Epidermal melanocyte (primary cell): ENCODE data around the gene DNM3.

ENCODE experiments used
- DNase-seq: peaks from one replicate; pipeline ENCODE4 v3.0.0; 2011; ENCODE audit warnings: low spot score; ENCODE audit not compliant: insufficient read length

DNM3 gene

DNA sequence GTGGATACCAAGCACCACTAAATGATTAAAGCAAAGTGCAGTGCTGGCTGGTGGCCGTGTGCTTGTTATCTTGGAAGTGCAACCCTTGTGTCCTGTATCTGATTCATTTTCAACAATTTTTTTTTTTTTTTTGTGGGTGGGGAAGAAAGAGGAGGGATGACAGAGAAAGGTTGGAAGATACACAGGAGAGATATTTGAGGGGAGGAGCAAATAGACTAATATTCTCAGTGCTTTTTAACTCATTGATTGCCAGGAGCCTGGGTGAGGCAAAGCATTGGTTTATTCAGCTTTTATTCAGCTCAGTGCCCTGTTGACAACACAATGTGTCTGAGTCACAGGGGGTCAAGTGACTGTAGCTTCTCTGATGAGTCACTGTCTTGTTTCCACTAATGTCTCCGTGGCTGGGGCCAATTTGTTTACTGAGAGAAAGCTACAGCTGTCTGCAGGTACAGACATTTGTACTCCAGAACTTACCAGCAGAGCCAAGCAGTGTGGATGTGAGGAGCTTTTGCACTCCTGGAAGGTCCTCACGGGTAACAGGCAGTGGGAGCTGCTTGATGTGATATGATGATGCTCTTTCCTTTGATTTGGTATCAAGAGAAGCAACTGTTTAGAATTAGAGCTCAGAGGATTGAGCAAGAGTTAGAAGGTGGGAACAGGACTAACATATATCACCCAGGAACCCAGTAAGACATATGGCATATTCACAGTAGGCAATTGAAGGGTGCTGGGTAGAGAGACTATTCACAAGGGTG is 23.6 kb upstream of the DNM3 start:
- DNase-seq, result peak; percentile 39

DNA sequence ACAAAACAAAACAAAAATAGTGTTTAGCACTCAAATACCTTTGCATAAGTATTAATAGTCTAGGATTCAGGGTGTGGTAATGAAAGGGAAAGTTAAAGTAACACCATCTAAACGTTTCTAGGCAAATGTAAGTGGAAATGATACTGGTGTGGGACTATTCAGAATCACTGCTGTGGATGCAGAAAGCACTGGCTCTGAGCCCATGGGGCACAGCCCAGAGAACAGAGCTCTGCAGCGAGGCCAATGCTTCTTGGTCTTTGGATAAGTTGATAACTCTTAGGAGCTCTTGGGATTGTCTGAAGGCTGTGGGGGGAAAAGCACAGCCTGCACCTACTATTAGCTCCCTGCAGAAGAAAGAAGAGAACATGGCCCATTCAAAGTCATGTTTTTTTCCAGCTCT is 21.4 kb upstream of the DNM3 start:
- no peak for DNase-seq

DNA sequence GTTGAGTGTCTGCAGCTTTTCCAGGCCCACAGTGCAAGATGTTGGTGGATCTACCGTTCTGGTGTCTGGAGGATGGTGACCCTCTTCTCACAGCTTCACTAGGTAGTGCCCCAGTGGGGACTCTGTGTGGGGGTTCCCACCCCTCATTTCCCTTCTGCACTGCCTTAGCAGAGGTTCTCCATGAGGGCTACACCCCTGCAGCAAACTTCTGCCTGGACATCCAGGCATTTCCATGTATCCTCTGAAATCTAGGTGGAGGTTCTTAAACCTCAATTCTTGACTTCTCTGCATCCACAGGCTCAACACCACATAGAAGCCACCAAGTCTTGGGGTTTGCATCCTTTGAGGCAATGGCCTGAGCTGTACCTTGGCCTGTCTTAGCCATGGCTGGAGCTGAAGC is 14.3 kb upstream of the DNM3 start:
- no peak for DNase-seq

DNA sequence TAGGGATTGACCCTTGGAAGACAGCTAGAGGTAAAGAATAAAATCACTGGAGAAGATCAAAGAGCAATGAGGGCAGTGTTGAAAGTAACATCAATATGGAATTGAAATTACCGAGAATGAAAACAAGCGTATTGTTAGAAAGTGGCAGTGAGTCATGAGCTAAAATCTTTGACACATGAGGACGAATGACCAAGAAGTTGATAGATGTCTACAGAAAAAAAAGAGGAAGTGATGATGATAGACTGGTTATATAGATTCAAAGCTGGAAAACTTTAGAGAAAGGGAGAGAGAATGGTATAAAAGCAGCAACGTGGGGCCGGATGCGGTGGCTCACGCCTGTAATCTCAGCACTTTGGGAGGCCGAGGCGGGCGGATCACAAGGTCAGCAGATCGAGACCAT is 12.5 kb upstream of the DNM3 start:
- no peak for DNase-seq

DNA sequence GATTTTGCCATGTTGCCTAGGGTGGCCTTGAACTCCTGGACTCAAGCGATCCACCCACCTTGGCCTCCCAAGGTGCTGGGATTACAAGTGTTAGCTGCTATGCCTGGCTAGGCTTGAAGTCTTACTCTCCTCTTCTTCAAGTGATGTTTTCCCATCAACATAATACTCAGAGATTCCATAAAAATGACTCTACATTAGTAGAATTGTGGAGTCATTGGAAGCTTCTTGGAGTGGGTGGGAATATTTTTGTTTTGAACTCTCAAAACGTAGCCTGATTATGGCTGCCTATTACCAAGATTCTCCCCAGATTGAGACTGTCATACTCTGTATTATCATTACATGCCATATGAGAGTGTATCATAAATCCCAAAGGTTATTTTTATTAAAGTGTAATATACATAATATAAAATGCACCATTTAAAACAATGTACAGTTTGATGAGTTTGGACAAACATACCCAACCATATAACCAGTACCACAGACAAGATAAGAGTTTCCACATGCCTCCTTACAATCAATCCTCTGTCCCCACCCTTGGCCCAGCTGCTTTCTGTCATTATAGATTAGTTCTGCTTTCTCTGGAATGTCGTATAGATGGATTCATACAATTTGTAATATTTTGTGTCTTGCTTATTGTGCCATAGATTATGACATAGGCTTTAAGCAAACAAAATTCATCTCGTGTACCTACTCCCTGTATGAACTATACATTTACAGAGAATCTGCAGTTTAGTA is 8.0 kb upstream of the DNM3 start:
- DNase-seq, result no peak

DNA sequence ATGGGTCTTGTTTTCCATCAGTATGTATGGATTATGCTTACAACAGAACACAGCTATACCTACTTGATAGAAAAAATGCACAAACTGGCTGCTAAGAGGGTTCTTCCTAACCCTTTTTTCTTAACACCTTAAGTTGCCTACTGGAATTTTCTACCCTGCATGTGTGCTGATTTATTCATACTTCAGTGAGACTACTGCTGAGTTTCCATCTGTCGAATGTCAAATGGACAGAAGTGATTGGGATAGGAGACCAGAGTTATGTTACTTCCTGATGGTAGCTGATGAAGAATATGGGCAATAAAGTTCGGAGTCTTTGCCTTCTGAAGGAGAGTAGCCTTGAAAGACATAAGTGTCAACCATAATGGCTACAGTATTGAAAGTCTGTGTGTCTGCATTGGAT is 6.5 kb upstream of the DNM3 start:
- DNase-seq, result no peak

DNA sequence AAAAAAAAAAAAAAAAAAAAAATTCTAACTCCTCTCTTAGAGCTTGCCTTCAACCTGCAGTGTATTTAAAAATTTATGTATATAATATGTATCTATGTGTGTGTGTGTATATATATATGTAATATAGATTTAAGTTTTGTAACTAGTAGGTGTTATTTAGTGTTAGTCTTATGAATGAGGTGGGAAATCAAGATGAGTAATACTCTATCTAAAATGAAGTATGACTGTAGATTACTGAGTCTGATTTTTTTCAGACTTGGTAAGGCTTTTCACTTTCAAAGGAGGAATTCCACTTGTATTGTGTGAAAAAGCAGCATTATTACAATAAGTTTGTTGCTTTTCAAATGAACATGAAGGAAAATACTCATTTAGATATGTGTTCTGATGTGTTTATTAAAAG is 5.4 kb upstream of the DNM3 start:
- no peak for DNase-seq

DNA sequence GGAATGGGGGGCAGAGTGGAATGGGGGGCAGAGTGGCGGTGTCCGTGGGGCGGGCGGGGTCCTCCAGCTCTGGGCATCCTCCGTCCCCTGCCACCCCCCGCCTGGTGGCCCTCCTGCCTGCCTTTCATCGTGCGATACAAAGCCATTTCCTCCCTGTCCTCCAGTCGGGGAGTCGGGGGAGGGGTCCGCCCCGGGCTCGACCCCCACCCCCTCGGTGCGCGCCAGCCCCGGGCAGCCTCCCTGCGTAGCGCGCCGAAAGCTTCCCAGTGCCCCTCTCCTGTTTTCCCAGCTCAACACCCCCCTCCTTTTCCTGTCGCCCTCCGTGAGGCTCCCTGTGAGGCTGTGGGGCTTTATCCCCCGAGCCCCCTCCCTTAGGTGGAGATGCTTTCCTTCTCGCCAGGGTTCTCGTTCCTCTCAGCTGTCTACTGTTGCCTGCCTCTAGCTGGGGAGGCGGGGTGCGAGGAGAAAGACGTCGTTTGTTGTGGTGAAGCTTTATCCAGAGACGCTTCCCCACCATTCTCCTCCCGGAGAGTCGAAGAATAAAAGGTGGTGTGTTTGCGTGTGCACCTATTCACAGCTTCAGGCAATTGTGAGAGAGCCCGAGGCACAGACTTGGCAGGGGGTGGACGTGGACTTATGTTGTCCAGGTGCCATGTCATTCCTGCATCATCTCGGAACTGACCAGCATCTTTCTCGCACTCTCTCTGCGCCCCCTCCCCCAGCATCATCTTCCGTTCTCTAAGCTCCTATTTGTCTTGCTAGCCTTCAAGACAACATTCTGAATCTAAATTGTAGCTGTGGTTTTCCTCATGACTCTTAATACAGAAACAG is 848 bp downstream of the DNM3 start:
- no peak for DNase-seq

DNA sequence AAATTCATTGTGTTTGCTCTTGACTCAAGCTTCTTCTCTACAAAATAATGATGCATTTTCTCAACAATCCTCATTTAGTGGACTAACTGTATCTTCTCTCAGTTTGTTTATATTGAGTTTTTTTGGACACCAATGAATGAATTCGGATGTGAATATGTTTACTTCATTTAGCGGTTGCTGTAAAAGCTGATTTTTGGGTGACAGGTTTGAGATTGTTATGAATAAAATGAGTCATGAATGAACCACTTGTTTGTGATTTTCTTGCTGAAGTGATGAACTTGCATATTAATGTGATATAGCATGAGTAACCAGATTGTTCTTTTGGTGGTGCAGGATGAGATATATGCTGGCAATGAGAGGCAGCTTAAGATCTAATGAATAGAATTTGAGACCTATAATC is 3.1 kb downstream of the DNM3 start:
- no peak for DNase-seq

DNA sequence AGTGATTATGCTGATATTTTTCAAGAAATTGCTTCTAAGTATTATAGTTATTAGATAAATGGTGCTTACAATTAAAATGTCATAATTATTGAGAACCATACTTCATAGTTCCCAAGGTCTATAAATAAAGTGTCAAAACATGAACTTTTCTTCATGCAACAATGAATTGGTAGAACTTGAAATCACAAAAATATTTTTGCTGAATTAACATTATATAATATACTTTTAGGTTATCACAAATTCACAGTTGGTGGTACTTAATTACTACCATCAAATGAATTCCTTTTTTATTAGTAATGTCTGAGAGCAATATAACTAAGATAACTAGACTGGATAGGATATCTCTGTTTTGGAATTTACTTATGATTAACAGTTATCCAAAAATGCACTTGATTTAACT is 4.7 kb downstream of the DNM3 start:
- DNase-seq, result no peak

DNA sequence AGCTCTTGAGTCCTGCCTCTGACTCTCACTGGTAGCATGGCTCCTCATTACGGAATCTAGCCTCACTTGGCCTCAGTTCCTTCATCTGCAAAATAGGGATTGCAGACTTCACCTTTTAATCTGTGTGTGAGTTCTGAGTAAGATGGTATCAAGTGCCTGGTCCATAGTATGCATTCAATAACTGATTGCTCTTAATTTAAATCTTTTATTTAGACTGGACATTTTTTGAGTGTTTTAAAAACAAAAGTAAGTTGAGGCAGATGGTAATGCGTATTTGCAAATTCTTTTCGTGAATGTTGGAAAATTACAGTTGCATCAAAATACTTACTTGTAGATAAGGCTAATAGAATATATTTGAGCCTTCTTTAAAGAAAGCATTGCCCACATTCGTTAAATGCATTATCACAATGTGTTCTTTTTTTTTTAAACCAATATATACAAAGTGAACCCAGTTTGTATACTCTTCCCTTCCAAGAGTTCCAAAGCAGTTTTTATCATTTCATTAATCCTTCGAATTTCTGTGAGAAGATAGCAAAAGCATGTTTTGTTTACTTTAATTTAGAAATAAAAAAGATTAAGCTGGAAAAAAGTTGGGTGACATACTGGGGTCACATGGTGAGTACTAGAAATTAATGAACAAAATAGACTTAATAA is 8.1 kb downstream of the DNM3 start:
- no peak for DNase-seq

DNA sequence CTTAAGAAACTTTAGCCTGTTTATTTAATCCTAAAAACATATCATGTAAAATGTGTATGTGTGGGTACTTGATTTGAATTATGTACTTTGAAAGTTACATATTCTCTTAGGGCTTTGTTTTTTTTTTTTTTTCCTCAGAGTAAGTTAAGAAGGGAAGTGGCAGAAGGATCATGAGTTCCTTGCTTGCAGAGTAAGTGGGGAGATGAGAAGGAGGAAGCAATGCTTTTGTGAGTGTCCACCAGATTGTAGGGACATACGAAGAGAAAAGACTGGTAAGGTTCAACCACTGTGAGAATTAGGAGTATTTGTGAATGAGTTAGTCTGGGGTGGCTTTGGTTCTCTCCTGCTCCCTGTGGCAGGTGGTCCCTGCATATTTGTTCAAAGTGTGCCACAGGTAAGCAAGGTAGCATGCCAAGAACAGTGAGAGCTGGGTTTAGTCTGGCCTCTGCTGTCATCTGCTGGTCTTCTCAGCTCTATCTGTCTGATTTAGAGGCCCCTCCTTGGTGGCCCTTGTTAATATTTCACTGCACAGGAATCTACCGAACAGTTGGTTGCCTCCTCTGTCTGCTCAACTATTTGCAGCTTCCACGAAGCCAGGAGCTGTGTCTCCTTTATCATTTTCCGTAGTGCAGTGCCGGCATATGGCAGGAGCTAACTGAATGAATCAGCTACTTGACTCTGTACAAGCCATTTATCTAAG is 9.5 kb downstream of the DNM3 start:
- DNase-seq, result no peak

DNA sequence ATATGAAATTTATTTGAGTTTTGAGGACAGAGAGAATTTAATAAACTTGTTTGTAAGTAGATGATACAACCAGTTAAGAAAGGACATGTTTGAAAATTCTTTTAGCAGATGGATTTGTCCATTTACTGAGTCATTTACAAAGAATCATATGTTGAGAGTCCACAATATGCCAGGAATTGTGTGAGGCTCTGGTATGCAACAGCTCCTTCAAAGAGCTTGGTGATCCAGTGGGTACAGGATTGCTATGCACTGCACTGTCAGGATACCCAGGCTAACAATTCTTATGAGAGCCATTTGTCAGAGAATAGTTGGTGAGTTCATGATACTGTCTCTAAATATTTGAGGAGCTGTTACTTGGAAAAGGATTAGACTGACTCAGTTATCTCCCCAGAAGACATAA is 11.0 kb downstream of the DNM3 start:
- no peak for DNase-seq

DNA sequence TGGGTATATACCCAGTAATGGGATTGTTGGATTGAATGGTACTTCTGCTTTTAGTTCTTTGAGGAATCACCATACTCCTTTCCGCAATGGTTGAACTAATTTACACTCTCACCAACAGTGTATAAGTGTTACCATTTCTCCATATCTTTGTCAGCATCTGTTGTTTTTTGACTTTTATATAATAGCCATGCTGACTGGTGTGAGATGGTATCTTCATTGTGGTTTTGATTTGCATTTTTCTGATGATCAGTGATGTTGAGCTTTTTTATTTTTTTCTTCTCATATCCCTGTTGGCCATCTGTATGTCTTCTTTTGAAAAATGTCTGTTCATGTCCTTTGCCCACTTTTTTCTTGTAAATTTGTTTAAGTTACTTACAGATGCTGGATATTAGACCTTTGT is 14.1 kb downstream of the DNM3 start:
- DNase-seq, result no peak

DNA sequence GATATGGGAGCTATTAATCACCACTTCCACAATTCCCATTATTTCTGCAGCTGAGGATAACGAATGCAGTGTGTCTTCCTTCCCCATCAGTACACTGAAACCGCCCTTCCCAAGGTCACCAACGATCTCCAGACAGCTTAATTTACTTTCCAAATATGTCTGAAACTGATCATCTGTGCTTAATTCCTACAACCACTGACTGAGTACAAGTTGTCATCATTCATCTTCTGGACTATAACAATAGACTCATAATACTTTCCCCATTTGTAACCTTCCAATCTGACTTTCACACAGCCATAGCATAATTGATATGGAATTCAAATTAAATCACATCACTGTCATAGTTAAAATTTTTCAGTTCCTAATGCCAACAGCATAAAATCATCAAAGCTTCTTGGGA is 17.4 kb downstream of the DNM3 start:
- DNase-seq, result no peak

DNA sequence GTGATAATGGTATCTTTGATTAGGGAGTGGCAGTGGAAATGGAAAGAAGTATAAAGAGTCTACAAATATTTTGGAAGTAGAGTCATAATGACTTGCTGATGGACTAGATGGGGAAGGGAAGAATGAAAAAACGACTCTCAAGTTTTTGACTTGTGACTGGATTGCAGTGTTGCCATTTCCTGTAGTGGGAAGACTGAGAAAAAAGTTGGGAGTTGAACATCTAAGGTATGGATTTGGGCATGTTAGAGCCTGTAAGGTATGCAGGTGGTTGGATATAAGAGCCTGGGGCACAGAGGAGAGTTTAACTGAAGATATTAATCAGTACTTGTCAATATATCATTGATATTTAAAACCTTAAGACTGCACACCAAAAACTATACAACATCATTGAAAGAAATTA is 19.4 kb downstream of the DNM3 start:
- DNase-seq, result no peak

DNA sequence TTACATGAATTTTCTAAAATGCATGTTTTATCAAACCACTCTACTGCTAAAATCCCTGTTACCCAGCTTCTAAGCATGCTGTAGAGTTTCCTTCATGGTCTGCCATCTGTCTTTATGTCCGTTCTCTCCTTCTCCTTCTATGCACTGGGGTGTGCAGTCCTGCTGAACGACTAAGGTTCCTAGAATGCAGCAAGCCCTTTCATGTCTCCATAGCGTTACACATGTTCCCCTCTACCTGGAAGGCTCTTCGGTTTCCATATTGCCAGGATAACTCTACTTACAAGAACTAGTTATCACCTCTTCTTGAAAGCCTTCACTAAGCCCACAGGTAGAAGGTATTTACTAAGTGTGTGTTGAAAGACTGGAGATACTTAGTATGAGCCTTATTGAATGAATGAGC is 22.2 kb downstream of the DNM3 start:
- no peak for DNase-seq

DNA sequence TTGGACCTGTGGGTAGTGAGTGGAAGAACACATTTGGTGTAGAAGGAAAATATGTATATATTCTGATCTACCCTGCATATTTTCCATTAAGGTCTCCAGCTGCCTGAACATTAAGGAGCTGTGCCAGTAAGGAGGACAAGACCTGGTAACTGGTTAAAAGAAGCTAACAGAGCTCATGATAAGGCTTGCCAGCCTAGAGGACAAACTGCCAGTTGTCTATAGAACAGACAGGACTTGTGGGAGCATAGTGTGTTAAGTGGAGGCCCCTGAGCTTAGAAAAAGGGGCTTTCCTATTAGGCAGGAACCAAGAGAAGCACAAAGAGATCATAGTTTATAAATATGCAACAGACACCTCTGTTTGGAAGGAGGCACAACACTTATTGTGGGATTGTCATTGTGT is 23.0 kb downstream of the DNM3 start:
- no peak for DNase-seq

DNA sequence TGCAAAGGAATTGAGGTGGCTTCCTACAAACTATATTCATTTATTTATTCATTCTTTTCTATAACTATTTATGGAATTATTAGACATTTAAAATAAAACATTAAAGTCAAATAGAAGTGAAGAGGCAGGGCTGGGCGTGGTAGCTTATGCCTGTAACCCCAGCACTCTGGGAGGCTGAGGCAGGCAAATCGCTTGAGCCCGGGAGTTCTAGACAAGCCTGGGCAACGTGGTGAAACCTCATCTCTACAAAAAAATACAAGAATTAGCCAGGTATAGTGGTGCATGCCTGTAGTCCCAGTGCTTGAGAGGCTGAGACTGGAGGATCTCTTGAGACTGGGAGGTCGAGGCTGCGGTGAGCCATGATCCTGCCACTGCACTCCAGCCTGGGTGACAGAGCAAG is 23.8 kb downstream of the DNM3 start:
- no peak for DNase-seq

DNA sequence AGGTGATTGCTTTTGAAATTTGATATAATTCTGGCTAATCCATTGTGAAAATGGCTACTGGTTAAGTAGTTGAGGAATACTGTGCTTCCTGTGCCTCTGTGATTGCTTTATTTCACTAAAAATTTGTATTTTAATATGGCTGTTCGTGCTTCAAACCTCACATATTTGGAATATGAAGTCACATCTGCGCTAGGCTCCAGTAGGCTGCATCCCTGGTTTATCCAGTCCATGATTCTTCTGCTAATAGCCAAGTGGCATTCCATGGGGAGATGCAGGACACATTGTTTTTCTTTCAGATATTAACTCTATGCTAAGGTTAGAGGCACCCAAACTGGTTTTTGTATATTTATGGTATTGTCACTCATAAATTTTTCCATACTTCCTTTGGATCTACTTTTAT is 25.9 kb downstream of the DNM3 start:
- no peak for DNase-seq

DNA sequence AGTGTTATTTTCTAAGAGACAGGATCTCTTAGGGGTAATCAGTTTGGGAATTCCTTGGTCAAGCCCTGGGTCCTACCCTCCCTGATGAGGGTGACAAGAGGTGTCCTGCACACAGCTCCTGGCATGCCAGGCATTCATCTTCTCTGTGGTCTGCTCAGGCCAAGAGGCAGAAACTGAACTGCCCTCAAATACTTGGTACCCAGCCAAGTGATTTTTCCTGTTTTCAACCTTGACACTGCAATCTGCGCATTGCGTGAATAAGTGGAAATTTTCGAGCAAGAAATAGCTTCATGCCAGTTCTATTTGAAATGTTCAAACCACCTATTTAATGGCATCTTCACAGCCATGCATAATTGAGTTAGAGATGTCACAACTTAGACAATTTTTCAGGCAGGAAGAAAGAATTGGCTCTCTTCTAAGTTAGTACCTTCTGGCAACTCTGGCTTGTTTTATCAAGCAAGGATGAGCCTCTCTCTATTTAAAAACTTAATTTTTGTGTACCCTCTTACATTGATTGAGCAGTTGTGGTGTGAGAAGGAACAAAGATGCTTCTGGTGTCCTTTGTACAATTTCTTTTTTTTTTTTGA is 27.0 kb downstream of the DNM3 start:
- no peak for DNase-seq
